Activated CD4-positive, alpha-beta memory T cell treated with anti-CD3 and anti-CD28 coated beads for 36 hours (primary cell): ENCODE measurements around the gene FBXO7. TPM values are rescaled to one million over a fixed set of nuclear protein-coding genes. Genes with fewer than 3 reads are reported as not detected.
"Not testable (repeated sequence)": the region's sequence is repeated elsewhere in the genome, so short reads cannot be mapped to it uniquely, and the experiment has no call there.

Experiments
- CTCF ChIA-PET: fragments of 350-600 bp; sonication (Branson Sonifier 250); formaldehyde crosslinking; loops from one replicate; lab custom pipeline; 2021; ENCODE audit warnings: antibody characterized with exemption, inconsistent platforms; lab: Charles Lee
- POLR2A ChIA-PET: fragments of 350-600 bp; sonication (Branson Sonifier 250); formaldehyde crosslinking; loops from one replicate; lab custom pipeline; 2021; ENCODE audit warnings: antibody characterized with exemption; lab: Charles Lee
- DNase-seq: peaks from one replicate; pipeline ENCODE4 v3.0.0-alpha.2; 2020
- H3K27ac Mint-ChIP-seq: one replicate; pipeline ENCODE4 v1.8.0; 2021; ENCODE audit warnings: mixed read lengths
- H3K27me3 Mint-ChIP-seq: one replicate; pipeline ENCODE4 v1.8.0; 2021; ENCODE audit warnings: mixed read lengths
- H3K36me3 Mint-ChIP-seq: one replicate; pipeline ENCODE4 v1.8.0; 2021; ENCODE audit warnings: mixed read lengths
- H3K4me1 Mint-ChIP-seq: one replicate; pipeline ENCODE4 v1.8.0; 2021; ENCODE audit warnings: low read depth, mixed read lengths
- H3K4me3 Mint-ChIP-seq: one replicate; pipeline ENCODE4 v1.8.0; 2021; ENCODE audit warnings: mild to moderate bottlenecking, mixed read lengths
- H3K9me3 Mint-ChIP-seq: one replicate; pipeline ENCODE4 v1.8.0; 2021; ENCODE audit warnings: mixed read lengths
- intact Hi-C: fragments of 100-400 bp; cut with micrococcal nuclease; formaldehyde crosslinking; loops from one replicate; pipeline ENCODE4 v1.15.1; 2023
- total RNA-seq, 2 experiments: library from RNA; stranded (reverse); gene quantifications; one replicate each; pipeline ENCODE4 v1.2.3, GENCODE V29; 2021

Gene FBXO7
- total RNA-seq, 2 experiments from 2014 or later = 79.5 to 83.3 TPM

DNA sequence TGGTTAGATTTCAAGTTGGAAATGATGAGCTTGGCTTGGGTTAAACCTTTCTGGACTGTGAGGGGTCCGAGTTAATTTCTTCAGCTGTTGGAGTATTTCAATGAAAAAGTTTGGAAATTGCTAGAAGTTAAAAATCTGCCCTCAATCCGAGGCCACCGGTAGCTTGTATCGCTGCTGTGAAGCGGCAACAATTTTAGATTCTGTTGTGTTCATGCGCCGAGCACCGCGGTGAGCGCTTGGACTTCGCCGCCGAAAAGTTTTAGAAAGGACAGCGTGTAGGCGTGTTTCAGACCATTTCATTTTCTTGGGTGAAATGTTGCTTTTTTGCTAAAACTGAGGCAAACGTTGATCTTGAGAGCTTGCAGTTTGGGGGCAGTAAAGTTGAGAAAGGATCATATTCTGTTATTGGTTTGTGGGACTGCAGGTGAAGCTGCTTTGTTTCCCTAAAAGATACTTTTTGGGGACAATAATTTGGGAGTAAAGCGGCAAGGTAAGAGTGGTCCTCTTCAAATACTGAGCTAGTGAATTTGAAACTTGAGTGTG lies 928 bp downstream of the FBXO7 start:
- H3K27me3 Mint-ChIP-seq = no peaks in the 10 kb centered on the region
- CTCF ChIA-PET = interaction anchor here (1.0 to 3.3 kb wide), 7 partner anchors 14 to 322 kb away, joined by 3 to 33 read pairs (median 3); partner anchors contain the start of gene RTCB
- peak overlapping the region; percentile 90 for H3K27ac Mint-ChIP-seq
- peaks cover 28% of the 10 kb centered on the region for H3K4me1 Mint-ChIP-seq
- POLR2A ChIA-PET = interaction anchor here (1.4 to 2.8 kb wide), 4 partner anchors 8 to 340 kb away, joined by 3 to 22 read pairs (median 4); partner anchors contain the start of gene RTCB
- no peaks in the 10 kb centered on the region for H3K9me3 Mint-ChIP-seq
- H3K4me3 Mint-ChIP-seq = peak overlapping the region; percentile 85
- intact Hi-C loops = loop anchor here (2.0 to 10.0 kb wide), 3 partner anchors 425 to 811 kb away; partner anchors contain the start of genes DEPDC5, PISD and PRR14L
- H3K36me3 Mint-ChIP-seq = peaks cover 9% of the 10 kb centered on the region
- DNase-seq = peak; percentile 43

DNA sequence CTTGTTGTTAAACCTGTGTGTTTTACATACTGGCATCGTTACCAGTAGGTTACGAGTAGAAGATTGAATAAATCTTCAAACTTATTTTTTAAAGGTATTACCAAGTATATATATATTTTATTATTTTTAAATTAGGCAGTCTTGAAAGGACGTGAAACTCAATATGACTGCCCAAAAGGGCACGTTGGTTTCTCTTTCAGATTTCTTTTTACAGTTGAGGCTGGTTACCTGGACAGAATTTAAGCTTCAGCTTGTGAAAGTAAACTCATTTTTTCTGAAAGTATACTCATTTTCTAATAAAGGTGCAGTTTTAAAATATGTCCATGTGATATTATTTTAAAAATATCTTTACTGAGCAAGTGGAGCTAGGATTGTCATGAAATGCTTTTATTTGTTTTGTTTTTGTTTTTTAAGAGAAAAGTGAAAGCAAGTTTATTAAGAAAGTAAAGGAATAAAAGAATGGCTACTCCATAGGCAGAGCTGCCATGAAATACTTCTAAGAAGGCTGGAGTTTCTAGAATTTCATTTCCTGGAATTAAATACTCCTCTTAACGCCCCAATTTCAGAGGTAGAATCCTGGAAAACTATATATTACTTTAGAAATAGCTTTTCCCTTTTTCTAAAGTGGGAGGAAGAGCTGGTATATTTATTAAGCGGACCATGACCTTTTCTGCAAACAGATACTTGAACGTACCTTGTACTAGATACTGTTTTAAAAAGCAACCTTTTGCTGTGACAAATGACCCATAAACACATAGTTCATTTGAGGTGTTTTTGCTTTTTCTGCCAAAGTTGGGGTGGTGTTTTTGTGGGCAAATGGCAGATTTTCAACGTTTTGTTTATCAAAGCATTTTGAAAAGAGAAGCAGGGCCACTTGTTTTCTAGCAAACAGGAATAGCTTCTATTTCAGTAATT lies 1.9 kb downstream of the FBXO7 start:
- intact Hi-C loops = loop anchor here (5.0 to 10.0 kb wide), 2 partner anchors 724 to 812 kb away; partner anchors contain the start of genes DEPDC5, PISD and PRR14L
- H3K9me3 Mint-ChIP-seq = no peaks in the 10 kb centered on the region
- CTCF ChIA-PET = interaction anchor here (1.1 to 1.3 kb wide), 3 partner anchors 26 to 321 kb away, joined by 3 to 4 read pairs (median 3); no protein-coding TSS in a partner anchor
- DNase-seq = no peak
- H3K27ac Mint-ChIP-seq = peak overlapping the region; percentile 90
- peaks cover 9% of the 10 kb centered on the region for H3K36me3 Mint-ChIP-seq
- peaks cover 37% of the 10 kb centered on the region for H3K4me1 Mint-ChIP-seq
- POLR2A ChIA-PET = interaction anchor here (1.5 to 2.8 kb wide), 2 partner anchors 10 to 64 kb away, joined by 6 to 22 read pairs; partner anchors contain the start of gene RTCB
- H3K27me3 Mint-ChIP-seq = no peaks in the 10 kb centered on the region
- H3K4me3 Mint-ChIP-seq = peak overlapping the region; percentile 85

DNA sequence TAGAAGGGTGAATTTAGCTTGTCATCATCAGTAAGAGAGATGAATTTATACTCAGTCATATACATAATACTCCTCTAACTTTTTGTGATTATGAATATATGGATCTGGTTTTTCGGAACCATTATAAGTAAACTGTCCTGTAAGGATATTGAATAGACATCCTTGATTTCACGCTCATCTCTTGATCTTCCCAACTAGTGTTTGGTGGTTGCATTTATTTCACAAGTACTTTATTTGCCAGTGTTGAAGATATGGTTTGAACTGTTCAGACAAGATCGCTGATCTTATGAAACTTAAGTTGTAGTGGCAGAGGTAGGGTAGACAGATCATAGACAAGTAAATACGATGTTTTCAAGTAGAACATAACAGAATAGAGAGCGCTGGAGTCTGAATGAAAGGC lies 3.0 kb downstream of the FBXO7 start:
- intact Hi-C loops = loop anchor here (5.0 to 10.0 kb wide), 2 partner anchors 725 to 813 kb away; partner anchors contain the start of genes DEPDC5, PISD and PRR14L
- POLR2A ChIA-PET = no interaction called here
- CTCF ChIA-PET = no interaction called here

DNA sequence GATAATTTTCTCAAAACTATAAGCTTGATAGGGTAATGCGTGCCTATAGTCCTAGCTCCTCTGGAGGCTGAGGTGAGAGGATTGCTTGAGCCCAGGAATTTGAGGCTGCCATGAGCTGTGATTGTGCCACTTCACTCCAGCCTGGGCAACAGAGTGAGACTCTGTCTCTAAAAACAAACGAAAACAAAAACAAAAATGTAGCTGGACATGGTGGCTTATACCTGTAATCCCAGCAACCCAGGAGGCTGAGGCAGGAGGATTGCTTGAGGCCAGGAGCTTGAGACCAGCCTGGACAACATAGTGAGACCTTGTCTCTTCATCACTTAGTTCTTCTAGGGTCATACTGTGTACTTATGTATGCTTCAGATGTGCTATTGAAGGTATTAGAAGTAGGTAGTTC lies 3.9 kb downstream of the FBXO7 start:
- H3K36me3 Mint-ChIP-seq, CTCF ChIA-PET, H3K27ac Mint-ChIP-seq, H3K4me3 Mint-ChIP-seq, DNase-seq, H3K9me3 Mint-ChIP-seq, H3K27me3 Mint-ChIP-seq: not testable (repeated sequence)
- POLR2A ChIA-PET = interaction anchor here (0.6 kb wide), 1 partner anchor 274 kb away, joined by 3 read pairs; no protein-coding TSS in a partner anchor
- intact Hi-C loops = loop anchor here (5.0 to 10.0 kb wide), 2 partner anchors 726 to 814 kb away; partner anchors contain the start of genes DEPDC5, PISD and PRR14L
- H3K4me1 Mint-ChIP-seq = peaks cover 40% of the 10 kb centered on the region

More for the DNA sequence above, 3.0 kb downstream of the FBXO7 start:
- Mint-ChIP-seq H3K4me3 (no peak overlapping the region), H3K36me3 (peaks cover 9% of the 10 kb centered on the region), H3K4me1 (peaks cover 45% of the 10 kb centered on the region), H3K27me3 (no peaks in the 10 kb centered on the region), H3K27ac (no peak overlapping the region), H3K9me3 (no peaks in the 10 kb centered on the region)
- no peak for DNase-seq

DNA sequence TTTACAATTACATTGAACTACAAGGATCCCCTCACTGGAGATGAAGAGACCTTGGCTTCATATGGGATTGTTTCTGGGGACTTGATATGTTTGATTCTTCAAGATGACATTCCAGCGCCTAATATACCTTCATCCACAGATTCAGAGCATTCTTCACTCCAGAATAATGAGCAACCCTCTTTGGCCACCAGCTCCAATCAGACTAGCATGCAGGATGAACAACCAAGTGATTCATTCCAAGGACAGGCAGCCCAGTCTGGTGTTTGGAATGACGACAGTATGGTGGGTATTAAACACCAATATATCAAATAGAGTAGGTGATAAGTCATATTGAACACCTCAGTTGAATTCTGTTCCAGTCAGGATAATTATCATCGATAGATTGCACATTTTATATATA lies 4.4 kb downstream of the FBXO7 start:
- Mint-ChIP-seq H3K4me1 (peaks cover 35% of the 10 kb centered on the region), H3K27ac (no peak overlapping the region), H3K4me3 (no peak overlapping the region), H3K27me3 (no peaks in the 10 kb centered on the region), H3K9me3 (no peaks in the 10 kb centered on the region), H3K36me3 (peaks cover 9% of the 10 kb centered on the region)
- POLR2A ChIA-PET = interaction anchor here (0.6 kb wide), 1 partner anchor 273 kb away, joined by 3 read pairs; no protein-coding TSS in a partner anchor
- DNase-seq = no peak
- CTCF ChIA-PET = no interaction called here
- intact Hi-C loops = loop anchor here (5.0 to 10.0 kb wide), 2 partner anchors 727 to 814 kb away; partner anchors contain the start of genes DEPDC5, PISD and PRR14L

DNA sequence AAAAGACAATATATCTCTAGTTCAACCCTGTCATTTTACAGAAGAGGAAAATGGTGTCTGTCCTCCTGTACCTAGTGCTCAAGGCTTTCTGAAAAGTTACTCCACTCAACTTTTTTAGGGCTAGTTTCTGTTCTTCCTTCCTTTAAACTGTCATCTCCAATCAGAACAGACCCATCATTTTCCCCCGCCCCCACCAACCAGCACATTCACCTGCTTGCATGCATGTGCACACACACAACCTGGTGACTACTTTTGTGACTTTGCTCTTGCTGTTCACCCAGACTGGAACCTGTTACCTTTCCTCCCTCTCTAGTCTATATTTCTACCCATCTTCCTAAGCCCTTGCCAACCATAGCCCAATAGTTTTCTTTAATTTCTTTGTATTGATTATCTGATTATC lies 5.6 kb downstream of the FBXO7 start:
- peak overlapping the region; percentile 66 for H3K27ac Mint-ChIP-seq
- peak; percentile 64 for DNase-seq
- H3K27me3 Mint-ChIP-seq = no peaks in the 10 kb centered on the region
- CTCF ChIA-PET = no interaction called here
- H3K4me3 Mint-ChIP-seq = no peak overlapping the region
- intact Hi-C loops = loop anchor here (2.0 to 5.0 kb wide), 2 partner anchors 167 to 427 kb away; no protein-coding TSS in a partner anchor
- peaks cover 13% of the 10 kb centered on the region for H3K36me3 Mint-ChIP-seq
- POLR2A ChIA-PET = no interaction called here
- peaks cover 35% of the 10 kb centered on the region for H3K4me1 Mint-ChIP-seq
- H3K9me3 Mint-ChIP-seq = no peaks in the 10 kb centered on the region

GRCh38 chr22:32482708-32483107 lies 8.1 kb downstream of the FBXO7 start:
- Mint-ChIP-seq H3K4me1 (peaks cover 34% of the 10 kb centered on the region), H3K27ac (no peak overlapping the region), H3K9me3 (no peaks in the 10 kb centered on the region), H3K4me3 (no peak overlapping the region), H3K36me3 (peaks cover 32% of the 10 kb centered on the region), H3K27me3 (no peaks in the 10 kb centered on the region)
- POLR2A ChIA-PET = no interaction called here
- CTCF ChIA-PET = interaction anchor here (0.8 to 1.6 kb wide), 2 partner anchors 9 to 34 kb away, joined by 3 to 9 read pairs; no protein-coding TSS in a partner anchor
- intact Hi-C loops = loop anchor here (1.0 to 5.0 kb wide), 2 partner anchors 9 to 165 kb away; no protein-coding TSS in a partner anchor
- DNase-seq = peak; percentile 56

DNA sequence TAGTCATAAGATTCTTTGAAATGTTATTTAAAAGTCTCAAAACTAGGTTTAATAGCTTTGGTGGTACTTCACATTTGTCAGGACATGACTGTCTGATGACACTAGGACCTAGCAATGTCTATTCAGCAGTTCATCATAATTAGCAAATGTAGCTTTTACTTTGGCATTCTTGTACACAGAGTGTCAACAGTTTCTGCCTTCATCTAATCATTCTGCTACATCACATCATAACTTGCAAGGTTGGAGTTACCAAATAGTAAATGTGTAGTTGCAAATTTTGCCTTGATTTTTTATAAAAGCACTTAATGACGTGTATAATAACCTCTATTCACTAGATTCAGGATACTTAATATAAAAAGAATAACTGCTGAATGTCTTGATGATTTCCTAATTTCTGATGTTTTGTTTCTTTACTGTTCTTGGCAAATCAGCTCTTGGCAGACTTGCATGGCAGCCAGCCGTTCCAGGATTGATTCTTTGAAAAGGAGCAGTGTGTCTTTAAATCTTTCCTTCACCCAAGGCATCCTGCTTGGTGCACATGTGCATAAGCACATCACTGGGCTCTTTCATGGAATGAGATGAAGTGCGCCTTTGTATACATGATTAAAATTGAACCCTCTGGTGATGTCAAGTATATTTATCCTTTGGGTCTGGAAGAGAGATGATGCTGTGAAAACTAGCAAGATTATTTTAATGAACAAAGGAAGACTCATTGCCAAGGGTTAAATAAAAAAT lies 12.2 kb downstream of the FBXO7 start:
- H3K4me3 Mint-ChIP-seq = no peak overlapping the region
- H3K36me3 Mint-ChIP-seq = peaks cover 48% of the 10 kb centered on the region
- H3K4me1 Mint-ChIP-seq = peaks cover 14% of the 10 kb centered on the region
- no peaks in the 10 kb centered on the region for H3K27me3 Mint-ChIP-seq
- no peak overlapping the region for H3K27ac Mint-ChIP-seq
- CTCF ChIA-PET = interaction anchor here (0.8 to 2.1 kb wide), 2 partner anchors 12 to 14 kb away, joined by 3 to 6 read pairs; partner anchors contain the start of gene FBXO7
- no peak for DNase-seq
- no peaks in the 10 kb centered on the region for H3K9me3 Mint-ChIP-seq
- intact Hi-C loops = no loop called here
- POLR2A ChIA-PET = interaction anchor here (1.8 kb wide), 1 partner anchor 11 kb away, joined by 6 read pairs; no protein-coding TSS in a partner anchor

- H3K9me3 Mint-ChIP-seq = no peaks in the 10 kb centered on the region
- peaks cover 54% of the 10 kb centered on the region for H3K36me3 Mint-ChIP-seq
- peaks cover 9% of the 10 kb centered on the region for H3K4me1 Mint-ChIP-seq
- POLR2A ChIA-PET = no interaction called here
- no peak for DNase-seq
- H3K4me3 Mint-ChIP-seq = no peak overlapping the region
- intact Hi-C loops = no loop called here
- no peaks in the 10 kb centered on the region for H3K27me3 Mint-ChIP-seq
- CTCF ChIA-PET = interaction anchor here (0.8 kb wide), 1 partner anchor 14 kb away, joined by 3 read pairs; no protein-coding TSS in a partner anchor
- no peak overlapping the region for H3K27ac Mint-ChIP-seq
These were observed 12.8 kb downstream of the FBXO7 start for GRCh38 chr22:32487461-32487860.

GRCh38 chr22:32489377-32489776 lies 14.8 kb downstream of the FBXO7 start:
- CTCF ChIA-PET = no interaction called here
- intact Hi-C loops = no loop called here
- H3K9me3 Mint-ChIP-seq = no peaks in the 10 kb centered on the region
- H3K4me3 Mint-ChIP-seq = no peak overlapping the region
- no peak for DNase-seq
- H3K27me3 Mint-ChIP-seq = no peaks in the 10 kb centered on the region
- no peak overlapping the region for H3K27ac Mint-ChIP-seq
- POLR2A ChIA-PET = no interaction called here
- H3K4me1 Mint-ChIP-seq = peaks cover 9% of the 10 kb centered on the region
- H3K36me3 Mint-ChIP-seq = peaks cover 67% of the 10 kb centered on the region

- DNase-seq = no peak
- peak overlapping the region; percentile 30 for H3K27ac Mint-ChIP-seq
- no peaks in the 10 kb centered on the region for H3K9me3 Mint-ChIP-seq
- no peaks in the 10 kb centered on the region for H3K27me3 Mint-ChIP-seq
- ChIA-PET CTCF (no interaction called here), POLR2A (no interaction called here)
- intact Hi-C loops = no loop called here
- H3K36me3 Mint-ChIP-seq = peaks cover 71% of the 10 kb centered on the region
- no peak overlapping the region for H3K4me3 Mint-ChIP-seq
- H3K4me1 Mint-ChIP-seq = peaks cover 9% of the 10 kb centered on the region
These were observed 15.7 kb downstream of the FBXO7 start for GRCh38 chr22:32490279-32490678.
